A673 (cell line): Measurements from ENCODE around the gene PTH.

Source experiments
- CTCF ChIP-seq: fragments of 300-800, 200-600 bp; sonication (generic); conservative IDR thresholded peaks from 2 replicates; pipeline ENCODE4 v1.5.1; 2017; ENCODE audit warnings: low read depth, mild to moderate bottlenecking, antibody characterized with exemption, low read length, moderate library complexity, mixed read lengths
- EZH2 ChIP-seq: fragments of 200-600 bp; sonication (generic); IDR thresholded peaks from 2 replicates; pipeline ENCODE4 v1.6.1; 2017; ENCODE audit warnings: borderline replicate concordance, low read depth, mild to moderate bottlenecking, mixed read lengths, antibody characterized with exemption, low read length; ENCODE audit not compliant: poor library complexity, severe bottlenecking

DNA sequence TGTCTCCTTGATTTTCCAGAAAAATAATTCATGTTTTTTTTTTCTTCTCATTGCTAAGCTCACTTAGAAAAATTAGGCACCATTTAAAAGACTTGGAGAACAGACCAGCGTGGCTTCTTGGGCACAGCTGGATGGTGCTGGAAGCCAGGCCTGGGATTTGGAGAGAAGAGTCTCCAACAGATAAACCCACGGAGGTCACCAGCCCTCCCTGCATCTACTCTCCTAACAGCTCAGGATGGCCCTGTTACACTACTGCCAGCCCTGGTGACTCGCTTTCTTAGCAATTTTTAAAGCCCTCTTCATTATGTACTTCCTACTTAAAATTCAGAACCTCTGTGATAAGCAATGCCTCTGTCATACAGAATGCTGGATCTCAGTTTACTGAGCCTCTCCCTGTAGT lies 1.7 kb downstream of the PTH start:
- no peak for TF ChIP-seq CTCF
- TF ChIP-seq EZH2 = no peak
